ENCODE results near the gene ACKR1. TPM values are rescaled to one million over a fixed set of nuclear protein-coding genes. Genes with fewer than 3 reads are reported as not detected.

The ACKR1 gene
- total RNA-seq, 6 donors from 2014 or later: 2.1 to 133 (median 38.4) TPM

- Histone ChIP-seq H3K4me3 (no peak overlapping the region), H3K4me1 (peaks cover 5 to 7% (median 6%) of the 10 kb centered on the region in 4 donors), H3K36me3 (no peaks in the 10 kb centered on the region), H3K9me3 (no peaks in the 10 kb centered on the region), H3K27me3 (peaks cover 0 to 11% (median 4%) of the 10 kb centered on the region in 4 donors), H3K27ac (no peak overlapping the region)
- DNase-seq (peak in 1 of 2 donors; percentile 34), ATAC-seq (ENCODE audit: low FRiP score in 2 of 2) (peak; percentile 59 to 74)
- no peak for TF ChIP-seq POLR2AphosphoS5 (IDR thresholded peaks at IDR 0.05)
- TF ChIP-seq EP300 (IDR thresholded peaks at IDR 0.05): no peak
- TF ChIP-seq, protein P1, sequence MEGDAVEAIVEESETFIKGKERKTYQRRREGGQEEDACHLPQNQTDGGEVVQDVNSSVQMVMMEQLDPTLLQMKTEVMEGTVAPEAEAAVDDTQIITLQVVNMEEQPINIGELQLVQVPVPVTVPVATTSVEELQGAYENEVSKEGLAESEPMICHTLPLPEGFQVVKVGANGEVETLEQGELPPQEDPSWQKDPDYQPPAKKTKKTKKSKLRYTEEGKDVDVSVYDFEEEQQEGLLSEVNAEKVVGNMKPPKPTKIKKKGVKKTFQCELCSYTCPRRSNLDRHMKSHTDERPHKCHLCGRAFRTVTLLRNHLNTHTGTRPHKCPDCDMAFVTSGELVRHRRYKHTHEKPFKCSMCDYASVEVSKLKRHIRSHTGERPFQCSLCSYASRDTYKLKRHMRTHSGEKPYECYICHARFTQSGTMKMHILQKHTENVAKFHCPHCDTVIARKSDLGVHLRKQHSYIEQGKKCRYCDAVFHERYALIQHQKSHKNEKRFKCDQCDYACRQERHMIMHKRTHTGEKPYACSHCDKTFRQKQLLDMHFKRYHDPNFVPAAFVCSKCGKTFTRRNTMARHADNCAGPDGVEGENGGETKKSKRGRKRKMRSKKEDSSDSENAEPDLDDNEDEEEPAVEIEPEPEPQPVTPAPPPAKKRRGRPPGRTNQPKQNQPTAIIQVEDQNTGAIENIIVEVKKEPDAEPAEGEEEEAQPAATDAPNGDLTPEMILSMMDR (IDR thresholded peaks at IDR 0.05): no peak
- no peak for TF ChIP-seq POLR2A (IDR thresholded peaks at IDR 0.05)
- 11 to 18% methylated on average over 3 of the region's 3 CpGs for WGBS, 2 donors
Measured at GRCh38 chr1:159177272-159177907, 27.3 kb upstream of the ACKR1 start.

GRCh38 chr1:159179906-159180305 is 24.8 kb upstream of the ACKR1 start:
- Histone ChIP-seq H3K27ac (no peak overlapping the region), H3K4me1 (no peaks in the 10 kb centered on the region), H3K27me3 (no peaks in the 10 kb centered on the region), H3K4me3 (no peak overlapping the region), H3K9me3 (no peaks in the 10 kb centered on the region), H3K36me3 (no peaks in the 10 kb centered on the region)
- TF ChIP-seq, protein P1 (IDR thresholded peaks at IDR 0.05): no peak
- no peak for TF ChIP-seq EP300 (IDR thresholded peaks at IDR 0.05)
- TF ChIP-seq POLR2AphosphoS5 (IDR thresholded peaks at IDR 0.05): no peak
- TF ChIP-seq POLR2A (IDR thresholded peaks at IDR 0.05): no peak
- DNase-seq (no peak), ATAC-seq (ENCODE audit: low FRiP score in 2 of 2) (no peak)

- ATAC-seq (ENCODE audit: low FRiP score in 2 of 2): no peak
- no peak for DNase-seq
- no peak overlapping the region for H3K4me3 ChIP-seq
- WGBS, 2 donors: 95 to 97% methylated on average over 2 of the region's 2 CpGs
- TF ChIP-seq, protein P1 (IDR thresholded peaks at IDR 0.05): no peak
- TF ChIP-seq POLR2AphosphoS5 (IDR thresholded peaks at IDR 0.05) (no peak), POLR2A (IDR thresholded peaks at IDR 0.05) (no peak), EP300 (IDR thresholded peaks at IDR 0.05) (no peak)
- no peaks in the 10 kb centered on the region for H3K4me1 ChIP-seq
- no peaks in the 10 kb centered on the region for H3K36me3 ChIP-seq
- no peak overlapping the region for H3K27ac ChIP-seq
- H3K27me3 ChIP-seq: no peaks in the 10 kb centered on the region
- no peaks in the 10 kb centered on the region for H3K9me3 ChIP-seq
Measured at GRCh38 chr1:159180516-159180915, 24.2 kb upstream of the ACKR1 start.

- 29 to 45% methylated on average over 4 of the region's 4 CpGs for WGBS, 2 donors
- Histone ChIP-seq H3K36me3 (no peaks in the 10 kb centered on the region), H3K27ac (no peak overlapping the region), H3K4me1 (no peaks in the 10 kb centered on the region), H3K9me3 (no peaks in the 10 kb centered on the region), H3K4me3 (no peak overlapping the region), H3K27me3 (no peaks in the 10 kb centered on the region)
- no peak for ATAC-seq (ENCODE audit: low FRiP score in 2 of 2)
- no peak for DNase-seq
- TF ChIP-seq EP300 (IDR thresholded peaks at IDR 0.05): no peak
- no peak for TF ChIP-seq POLR2A (IDR thresholded peaks at IDR 0.05)
- TF ChIP-seq POLR2AphosphoS5 (IDR thresholded peaks at IDR 0.05): no peak
- TF ChIP-seq, protein P1 (IDR thresholded peaks at IDR 0.05): no peak
Measured at GRCh38 chr1:159181328-159182024, 23.2 kb upstream of the ACKR1 start.

Measured in upper lobe of left lung (tissue), 6 donors.